ENCODE results near the gene IRF3. TPM values are rescaled to one million over a fixed set of nuclear protein-coding genes. Genes with fewer than 3 reads are reported as not detected.

IRF3 gene
- total RNA-seq, 1 donor from 2014 or later, result 29.5 TPM

DNA sequence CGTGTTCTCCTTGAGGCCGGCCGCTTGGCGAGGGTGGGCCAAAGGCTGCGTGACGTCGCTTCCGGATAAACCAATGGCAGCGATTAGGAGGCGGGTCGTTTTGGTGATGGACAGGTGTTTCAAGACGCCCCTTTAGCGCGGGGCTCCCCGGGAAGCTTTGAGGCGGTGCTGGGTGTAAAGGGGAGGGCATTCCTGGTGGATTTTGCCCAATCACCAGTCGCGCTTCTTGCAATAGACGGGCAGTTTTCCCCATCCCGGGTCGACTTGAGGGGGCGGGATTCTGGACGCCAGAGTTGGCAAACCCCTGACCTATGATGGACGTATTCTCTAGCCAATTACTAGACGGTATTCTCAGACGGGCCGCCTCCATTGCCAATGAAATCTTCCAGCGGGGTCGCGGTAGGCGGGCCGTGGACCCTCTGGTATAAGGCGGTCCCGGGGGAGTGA is 11.2 kb upstream of the IRF3 start:
- peak overlapping the region; percentile 97 for H3K4me3 Mint-ChIP-seq
- Histone ChIP-seq H3K79me2 (ENCODE audit: low read depth) (peaks cover 47% of the 10 kb centered on the region), H3K4me3 (peak overlapping the region; percentile 88), H3K36me3 (peaks cover 5% of the 10 kb centered on the region), H3K27ac (no peak overlapping the region), H3K27me3 (no peaks in the 10 kb centered on the region), H3K4me1 (peaks cover 23% of the 10 kb centered on the region), H3K4me2 (no peak overlapping the region), H3K9me3 (ENCODE audit: low read depth) (no peaks in the 10 kb centered on the region), H3K9ac (no peak overlapping the region), H3F3A (ENCODE audit: low read depth) (peaks cover 75% of the 10 kb centered on the region), H2AFZ (replicated peaks) (no peak overlapping the region), H4K20me1 (ENCODE audit: low read depth) (peaks cover 38% of the 10 kb centered on the region)
- H3K27me3 Mint-ChIP-seq (ENCODE audit: insufficient read depth, low read depth), result peaks cover 6% of the 10 kb centered on the region
- no peaks in the 10 kb centered on the region for H3K9me3 Mint-ChIP-seq
- TF ChIP-seq EZH2 (IDR thresholded peaks at IDR 0.05), result no peak
- TF ChIP-seq, protein P1, sequence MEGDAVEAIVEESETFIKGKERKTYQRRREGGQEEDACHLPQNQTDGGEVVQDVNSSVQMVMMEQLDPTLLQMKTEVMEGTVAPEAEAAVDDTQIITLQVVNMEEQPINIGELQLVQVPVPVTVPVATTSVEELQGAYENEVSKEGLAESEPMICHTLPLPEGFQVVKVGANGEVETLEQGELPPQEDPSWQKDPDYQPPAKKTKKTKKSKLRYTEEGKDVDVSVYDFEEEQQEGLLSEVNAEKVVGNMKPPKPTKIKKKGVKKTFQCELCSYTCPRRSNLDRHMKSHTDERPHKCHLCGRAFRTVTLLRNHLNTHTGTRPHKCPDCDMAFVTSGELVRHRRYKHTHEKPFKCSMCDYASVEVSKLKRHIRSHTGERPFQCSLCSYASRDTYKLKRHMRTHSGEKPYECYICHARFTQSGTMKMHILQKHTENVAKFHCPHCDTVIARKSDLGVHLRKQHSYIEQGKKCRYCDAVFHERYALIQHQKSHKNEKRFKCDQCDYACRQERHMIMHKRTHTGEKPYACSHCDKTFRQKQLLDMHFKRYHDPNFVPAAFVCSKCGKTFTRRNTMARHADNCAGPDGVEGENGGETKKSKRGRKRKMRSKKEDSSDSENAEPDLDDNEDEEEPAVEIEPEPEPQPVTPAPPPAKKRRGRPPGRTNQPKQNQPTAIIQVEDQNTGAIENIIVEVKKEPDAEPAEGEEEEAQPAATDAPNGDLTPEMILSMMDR (IDR thresholded peaks at IDR 0.05), result no peak
- no peak for TF ChIP-seq EZH2phosphoT487 (IDR thresholded peaks at IDR 0.05)
- DNase-seq (ENCODE audit: low spot score), result peak; percentile 100
- H3K36me3 Mint-ChIP-seq, result peaks cover 6% of the 10 kb centered on the region
- H3K4me1 Mint-ChIP-seq, result peaks cover 35% of the 10 kb centered on the region
- H3K27ac Mint-ChIP-seq, result peak overlapping the region; percentile 100

DNA sequence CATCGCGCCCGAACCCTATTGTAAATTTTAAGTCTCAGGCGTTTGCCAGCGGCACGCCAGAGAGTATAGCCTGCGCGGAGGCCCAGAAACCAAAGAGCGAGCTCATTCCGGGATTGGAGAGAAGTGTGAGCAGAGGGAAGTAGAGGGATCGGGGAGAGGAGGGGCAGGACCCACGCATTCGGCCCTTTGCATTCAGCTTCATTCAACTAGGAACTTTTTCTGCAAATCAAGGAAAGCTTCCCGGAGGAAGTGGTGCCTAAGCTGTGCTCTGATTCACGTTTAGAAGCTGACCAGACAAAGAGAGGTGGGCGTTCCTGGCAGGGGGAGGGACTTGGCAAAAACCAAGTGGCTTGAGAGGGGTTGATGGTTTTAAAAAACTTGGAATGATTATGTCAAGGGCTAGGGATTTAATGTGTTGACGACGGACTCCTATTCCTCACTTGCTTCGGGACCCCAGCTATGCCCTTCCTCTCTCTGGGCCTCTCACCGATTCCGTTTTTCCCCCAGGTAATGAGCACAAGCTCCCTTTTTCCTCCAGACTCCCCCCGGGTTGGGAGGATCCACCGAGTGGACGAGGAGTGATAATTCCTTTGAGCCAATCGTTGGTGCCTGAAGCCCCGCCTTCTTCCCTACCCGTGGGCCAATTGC is 10.6 kb upstream of the IRF3 start:
- Mint-ChIP-seq H3K4me3 (peak overlapping the region; percentile 97), H3K4me1 (peaks cover 38% of the 10 kb centered on the region), H3K27ac (peak overlapping the region; percentile 100), H3K36me3 (peaks cover 6% of the 10 kb centered on the region), H3K9me3 (no peaks in the 10 kb centered on the region), H3K27me3 (ENCODE audit: insufficient read depth, low read depth) (peaks cover 6% of the 10 kb centered on the region)
- H3F3A ChIP-seq (ENCODE audit: low read depth), result peaks cover 76% of the 10 kb centered on the region
- H3K27me3 ChIP-seq, result no peaks in the 10 kb centered on the region
- peaks cover 38% of the 10 kb centered on the region for H4K20me1 ChIP-seq (ENCODE audit: low read depth)
- peak overlapping the region; percentile 100 for H3K27ac ChIP-seq
- H3K79me2 ChIP-seq (ENCODE audit: low read depth), result peaks cover 42% of the 10 kb centered on the region
- peak overlapping the region; percentile 96 for H3K9ac ChIP-seq
- no peaks in the 10 kb centered on the region for H3K9me3 ChIP-seq (ENCODE audit: low read depth)
- H3K36me3 ChIP-seq, result peaks cover 4% of the 10 kb centered on the region
- H3K4me2 ChIP-seq, result peak overlapping the region; percentile 77
- no peak for TF ChIP-seq EZH2 (IDR thresholded peaks at IDR 0.05)
- TF ChIP-seq, protein P1 (IDR thresholded peaks at IDR 0.05), result no peak
- H3K4me3 ChIP-seq, result peak overlapping the region; percentile 88
- peak; percentile 96 for DNase-seq (ENCODE audit: low spot score)
- H2AFZ ChIP-seq (replicated peaks), result peak overlapping the region; percentile 92
- H3K4me1 ChIP-seq, result peaks cover 22% of the 10 kb centered on the region

DNA sequence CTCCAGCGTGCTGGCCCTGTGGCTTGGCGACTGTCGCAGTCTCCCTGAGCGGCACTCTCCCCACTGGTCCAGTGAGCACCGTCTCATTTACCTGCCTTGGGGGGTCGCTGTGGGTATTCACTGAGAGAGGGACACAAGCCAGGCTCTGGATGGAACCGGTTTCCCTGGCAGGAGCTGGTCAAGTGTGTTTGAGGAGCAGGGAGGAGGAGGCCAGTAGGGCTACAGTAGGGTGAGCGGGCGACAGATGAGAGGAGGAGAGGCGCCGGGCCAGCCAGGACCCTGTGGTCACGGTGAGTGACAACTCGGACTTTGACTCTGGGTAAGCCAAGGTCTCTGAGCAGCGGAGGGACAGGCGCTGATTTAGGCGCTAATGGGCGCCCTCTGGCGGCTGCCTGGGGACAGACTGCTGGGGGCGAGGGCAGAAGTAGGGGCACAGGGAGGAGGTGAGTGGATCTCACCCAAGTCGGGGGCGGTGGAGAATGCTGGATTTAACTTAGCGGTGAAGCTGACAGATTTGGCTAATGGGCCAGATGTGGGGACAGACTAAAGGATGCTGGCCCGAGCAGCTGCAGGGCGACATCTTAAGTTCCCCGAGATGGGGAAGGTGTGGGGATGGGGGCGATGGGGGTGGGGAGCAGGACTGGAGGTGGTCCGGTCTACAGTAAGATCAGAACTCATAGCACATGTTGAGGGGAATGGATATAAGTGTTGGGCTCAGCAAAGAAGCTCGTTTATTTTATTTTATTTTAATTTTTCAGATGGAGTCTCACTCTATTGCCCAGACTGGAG is 6.7 kb upstream of the IRF3 start:
- H3K9ac ChIP-seq, result no peak overlapping the region
- peak overlapping the region; percentile 10 for H2AFZ ChIP-seq (replicated peaks)
- no peak overlapping the region for H3K27ac ChIP-seq

More for the DNA sequence above, 6.7 kb upstream of the IRF3 start:
- TF ChIP-seq, protein P1 (IDR thresholded peaks at IDR 0.05), result peak; percentile 97
- TF ChIP-seq EZH2phosphoT487 (IDR thresholded peaks at IDR 0.05) (no peak), EZH2 (IDR thresholded peaks at IDR 0.05) (no peak)
- Mint-ChIP-seq H3K9me3 (no peaks in the 10 kb centered on the region), H3K27me3 (ENCODE audit: insufficient read depth, low read depth) (peaks cover 4% of the 10 kb centered on the region), H3K36me3 (peaks cover 12% of the 10 kb centered on the region), H3K4me1 (peaks cover 21% of the 10 kb centered on the region), H3K27ac (peak overlapping the region; percentile 30), H3K4me3 (peak overlapping the region; percentile 61)
- Histone ChIP-seq H3K4me3 (peak overlapping the region; percentile 33), H3K4me2 (peak overlapping the region; percentile 66), H3K79me2 (ENCODE audit: low read depth) (peaks cover 8% of the 10 kb centered on the region), H3K9me3 (ENCODE audit: low read depth) (no peaks in the 10 kb centered on the region), H3K27me3 (no peaks in the 10 kb centered on the region), H3K36me3 (no peaks in the 10 kb centered on the region), H3K4me1 (no peaks in the 10 kb centered on the region), H4K20me1 (ENCODE audit: low read depth) (peaks cover 7% of the 10 kb centered on the region), H3F3A (ENCODE audit: low read depth) (peaks cover 48% of the 10 kb centered on the region)
- DNase-seq (ENCODE audit: low spot score), result peak; percentile 92
